GM12878 (cell line): ENCODE data around the gene ATF4. TPM values are rescaled to one million over a fixed set of nuclear protein-coding genes. Genes with fewer than 3 reads are reported as not detected.

Experiments
- ATAC-seq: fragments of 200-7000 bp; cut with Tn5 transposase; 3 replicates; pipeline ENCODE4 v1.9.1; 2020; ENCODE audit warnings: mild to moderate bottlenecking, moderate library complexity
- BruUV-seq: library from RNA; stranded (reverse); fragments of 400-500 nt; replicated peaks from 2 replicates; lab custom pipeline; 2021; lab: Mats Ljungman, UMichigan
- CTCF ChIA-PET: fragments of 300-600 bp; sonication (Branson Sonifier 250); formaldehyde crosslinking; extraction: SDS; loops from one replicate; lab custom pipeline; 2021; ENCODE audit warnings: inconsistent platforms; lab: Yijun Ruan, JAX
- POLR2A ChIA-PET: fragments of 350-600 bp; formaldehyde crosslinking; extraction: SDS; loops from one replicate; lab custom pipeline; 2021; ENCODE audit warnings: inconsistent platforms; lab: Charles Lee
- RAD21 ChIA-PET: fragments of 300-600 bp; sonication (Branson Sonifier 250); formaldehyde crosslinking; loops from one replicate; lab custom pipeline; 2023; ENCODE audit warnings: antibody characterized with exemption; ENCODE audit not compliant: unreplicated experiment; lab: Charles Lee
- SMC1A ChIA-PET: fragments of 300-600 bp; sonication (Branson Sonifier 250); formaldehyde crosslinking; loops from one replicate; lab custom pipeline; 2023; ENCODE audit not compliant: unreplicated experiment, uncharacterized antibody; lab: Charles Lee
- DNase-seq: peaks from one replicate; pipeline ENCODE4 v3.0.0-alpha.2; 2011; ENCODE audit warnings: low read depth, low spot score
- FAIRE-seq: peaks from 3 replicates; lab custom pipeline; 2011; peaks lifted over from hg19 to GRCh38; lab: Jason Lieb, UNC
- H2AFZ ChIP-seq: 2 replicates; pipeline ENCODE4 v1.6.0; 2011; ENCODE audit warnings: low read depth, low read length, control low read depth; ENCODE audit not compliant: control insufficient read depth
- H3K27ac ChIP-seq: 2 replicates; pipeline ENCODE4 v1.5.1; 2011; ENCODE audit warnings: control low read depth; ENCODE audit not compliant: control insufficient read depth, insufficient read depth
- H3K27me3 ChIP-seq, 2 experiments: replicated peaks in 1 of 2; 2 replicates each; pipeline versions ENCODE4 v1.6.0 to v1.6.1; 2011; ENCODE audit warnings: low read length in 1 of 2; ENCODE audit not compliant: control insufficient read depth in 2 of 2, insufficient read depth in 2 of 2
- H3K36me3 ChIP-seq, 2 experiments: 2 replicates each; pipeline ENCODE4 v1.5.1; 2011; ENCODE audit warnings: low read length in 1 of 2; ENCODE audit not compliant: control insufficient read depth in 2 of 2, insufficient read depth in 2 of 2
- H3K4me1 ChIP-seq: 2 replicates; pipeline ENCODE4 v1.6.1; 2011; ENCODE audit warnings: mild to moderate bottlenecking, low read length, moderate library complexity, mixed read lengths; ENCODE audit not compliant: control insufficient read depth, insufficient read depth
- H3K4me2 ChIP-seq: 2 replicates; pipeline ENCODE4 v1.6.0; 2011; ENCODE audit warnings: control low read depth; ENCODE audit not compliant: control insufficient read depth, insufficient read depth
- H3K4me3 ChIP-seq: fragments of 200-600 bp; sonication (generic); 2 replicates; pipeline ENCODE4 v1.5.1; 2016
- H3K79me2 ChIP-seq: 2 replicates; pipeline ENCODE4 v1.6.0; 2011; ENCODE audit warnings: low read length; ENCODE audit not compliant: control insufficient read depth, insufficient read depth
- H3K9ac ChIP-seq: 2 replicates; pipeline ENCODE4 v1.8.0; 2011; ENCODE audit warnings: low read length, control low read depth, mixed read lengths; ENCODE audit not compliant: control insufficient read depth, insufficient read depth
- H3K9me3 ChIP-seq: replicated peaks from 3 replicates; pipeline ENCODE4 v1.5.1; 2011; ENCODE audit warnings: mild to moderate bottlenecking, low read length; ENCODE audit not compliant: control insufficient read depth, insufficient read depth
- H4K20me1 ChIP-seq: 2 replicates; pipeline ENCODE4 v1.6.0; 2011; ENCODE audit not compliant: control insufficient read depth, insufficient read depth
- CREB1 ChIP-seq: IDR thresholded peaks from 2 replicates; pipeline ENCODE4 v1.6.1; 2012; ENCODE audit warnings: low read depth, mild to moderate bottlenecking, inconsistent platforms
- EED ChIP-seq: sonication (generic); IDR thresholded peaks from 2 replicates; pipeline ENCODE4 v1.6.1; 2016; ENCODE audit warnings: antibody characterized with exemption, low read depth
- EGR1 ChIP-seq, 2 experiments: IDR thresholded peaks; 1 replicate in 1 of 2; 2 replicates in 1 of 2; pipeline ENCODE4 v1.6.1; 2011 to 2012; ENCODE audit warnings: low read depth in 2 of 2, low read length in 2 of 2, borderline replicate concordance in 1 of 2, mild to moderate bottlenecking in 1 of 2, moderate library complexity in 1 of 2
- HDGF ChIP-seq: fragments of 450-650 bp; IDR thresholded peaks from 2 replicates; pipeline ENCODE4 v1.6.1; 2016; ENCODE audit warnings: antibody characterized with exemption
- IKZF1 ChIP-seq: fragments of 450-650 bp; conservative IDR thresholded peaks from 2 replicates; pipeline ENCODE4 v1.6.1; 2017; ENCODE audit warnings: antibody characterized with exemption, mild to moderate bottlenecking
- KAT2A ChIP-seq: conservative IDR thresholded peaks from 2 replicates; pipeline ENCODE4 v1.6.1; 2011; ENCODE audit warnings: low read depth, low read length; ENCODE audit not compliant: control insufficient read depth
- KDM1A ChIP-seq: fragments of 200-600 bp; sonication (generic); IDR thresholded peaks from 2 replicates; pipeline ENCODE4 v1.6.1; 2016; ENCODE audit warnings: borderline replicate concordance
- NR2C2 ChIP-seq: IDR thresholded peaks from 2 replicates; pipeline ENCODE4 v1.6.1; 2011; ENCODE audit warnings: borderline replicate concordance, low read depth; ENCODE audit not compliant: control insufficient read depth, insufficient read length
- RUNX3 ChIP-seq: IDR thresholded peaks from 2 replicates; pipeline ENCODE4 v1.6.1; 2012; ENCODE audit warnings: low read length, inconsistent platforms
- SIX5 ChIP-seq: IDR thresholded peaks from 2 replicates; pipeline ENCODE4 v1.6.1; 2011; ENCODE audit warnings: mild to moderate bottlenecking, low read depth, low read length, moderate library complexity; ENCODE audit not compliant: severe bottlenecking
- TARDBP ChIP-seq: IDR thresholded peaks from 2 replicates; pipeline ENCODE4 v1.6.1; 2016; ENCODE audit warnings: borderline replicate concordance
- TCF7 ChIP-seq: IDR thresholded peaks from 2 replicates; pipeline ENCODE4 v1.6.1; 2014; ENCODE audit warnings: antibody characterized with exemption, borderline replicate concordance
- ZBED1 ChIP-seq: IDR thresholded peaks from 2 replicates; pipeline ENCODE4 v1.6.1; 2016; ENCODE audit warnings: borderline replicate concordance
- ZNF384 ChIP-seq: IDR thresholded peaks from 2 replicates; pipeline ENCODE4 v1.6.1; 2012; ENCODE audit warnings: low read depth, mild to moderate bottlenecking, low read length, improper control_type of control experiment, borderline replicate concordance
- WGBS: methylation state at CpG from one replicate; pipeline ENCODE4 v1.1.6; 2016; ENCODE audit warnings: low lambda C conversion rate; ENCODE audit not compliant: insufficient replicate concordance, insufficient coverage; ENCODE audit errors: missing lambda C conversion rate; 5-methylcytosine and 5-hydroxymethylcytosine counted together
- in situ Hi-C: fragments of 300-500 bp; cut with MboI; formaldehyde crosslinking; loops from 9 replicates; pipeline ENCODE4 v1.14.3; 2018; ENCODE audit warnings: mixed read lengths
- intact Hi-C: fragments of 100-400 bp; cut with micrococcal nuclease; formaldehyde crosslinking; loops from one replicate; pipeline ENCODE4 v1.14.2; 2022; ENCODE audit not compliant: unreplicated experiment
- polyA plus RNA-seq, 11 experiments: library from polyadenylated mRNA; depleted of rRNA in 4 of 11; unstranded in 6 of 11; stranded (reverse) in 5 of 11; fragments of >200 nt; fragmentation: Nextera tagmentation in 4 of 11; fragmentation: Illumina TruSeq in 1 of 11; extraction: Ambion mirVana in 4 of 11; extraction: Trizol in 1 of 11; gene quantifications; 1 replicate in 1 of 11; 2 replicates in 10 of 11; pipeline versions ENCODE4 v1.2.1 to v1.2.3, GENCODE V29; 2011 to 2016; ENCODE audit warnings: inconsistent platforms in 2 of 11, missing spikeins in 2 of 11, low read depth in 1 of 11
- total RNA-seq, 4 experiments: library from RNA; depleted of rRNA in 3 of 4; stranded (reverse); fragments of >200 nt in 3 of 4; fragmentation: Illumina TruSeq in 1 of 4; extraction: Trizol in 1 of 4; gene quantifications; 2 replicates each; pipeline versions ENCODE4 v1.2.1 to v1.2.3, GENCODE V29; 2013 to 2021
- TF ChIP-seq, protein P1 (sequence below): fragments of 450-650 bp; IDR thresholded peaks from 2 replicates; pipeline ENCODE4 v1.6.1; 2017; ENCODE audit warnings: mild to moderate bottlenecking, low read depth, inconsistent platforms; ENCODE audit not compliant: poor library complexity, severe bottlenecking
- TF ChIP-seq, protein P2 (sequence below): fragments of 450-650 bp; IDR thresholded peaks from 2 replicates; pipeline ENCODE4 v1.6.1; 2018; ENCODE audit warnings: mild to moderate bottlenecking, low read depth, moderate library complexity; ENCODE audit not compliant: partially characterized antibody
- TF ChIP-seq, protein P3 (sequence below): fragments of 450-650 bp; IDR thresholded peaks from 2 replicates; pipeline ENCODE4 v1.6.1; 2016; ENCODE audit warnings: mild to moderate bottlenecking

The ATF4 gene
- total and polyA plus RNA-seq, 10 of the 15 experiments (the other 5 are each of a cell fraction or from before 2014, with no cell fraction given): 88.3 to 605 (median 320) TPM

DNA sequence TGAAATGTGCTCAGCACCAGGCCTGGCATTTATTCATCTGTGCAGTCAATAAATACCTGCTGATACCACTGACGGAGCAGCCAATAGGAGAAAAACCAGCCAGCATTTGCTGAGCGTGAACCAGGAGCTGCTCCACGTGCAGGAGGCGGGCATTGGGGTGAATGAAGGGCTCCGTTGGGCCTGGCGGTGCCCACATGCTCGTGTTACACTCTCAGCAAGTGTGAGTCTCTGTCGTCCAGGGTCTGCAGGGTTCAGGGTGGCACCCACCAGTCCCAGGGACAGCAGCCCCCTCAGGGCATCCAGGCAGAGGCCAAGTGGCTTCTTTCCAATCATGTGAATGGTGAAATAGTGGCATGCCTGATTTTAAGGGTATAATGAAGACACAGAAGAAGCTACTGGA is 16.3 kb downstream of the ATF4 start (continued):
- TF ChIP-seq, protein P1, sequence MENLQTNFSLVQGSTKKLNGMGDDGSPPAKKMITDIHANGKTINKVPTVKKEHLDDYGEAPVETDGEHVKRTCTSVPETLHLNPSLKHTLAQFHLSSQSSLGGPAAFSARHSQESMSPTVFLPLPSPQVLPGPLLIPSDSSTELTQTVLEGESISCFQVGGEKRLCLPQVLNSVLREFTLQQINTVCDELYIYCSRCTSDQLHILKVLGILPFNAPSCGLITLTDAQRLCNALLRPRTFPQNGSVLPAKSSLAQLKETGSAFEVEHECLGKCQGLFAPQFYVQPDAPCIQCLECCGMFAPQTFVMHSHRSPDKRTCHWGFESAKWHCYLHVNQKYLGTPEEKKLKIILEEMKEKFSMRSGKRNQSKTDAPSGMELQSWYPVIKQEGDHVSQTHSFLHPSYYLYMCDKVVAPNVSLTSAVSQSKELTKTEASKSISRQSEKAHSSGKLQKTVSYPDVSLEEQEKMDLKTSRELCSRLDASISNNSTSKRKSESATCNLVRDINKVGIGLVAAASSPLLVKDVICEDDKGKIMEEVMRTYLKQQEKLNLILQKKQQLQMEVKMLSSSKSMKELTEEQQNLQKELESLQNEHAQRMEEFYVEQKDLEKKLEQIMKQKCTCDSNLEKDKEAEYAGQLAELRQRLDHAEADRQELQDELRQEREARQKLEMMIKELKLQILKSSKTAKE: no peak
- TF ChIP-seq IKZF1 (no peak), TARDBP (no peak), SIX5 (no peak), TCF7 (no peak)

DNA sequence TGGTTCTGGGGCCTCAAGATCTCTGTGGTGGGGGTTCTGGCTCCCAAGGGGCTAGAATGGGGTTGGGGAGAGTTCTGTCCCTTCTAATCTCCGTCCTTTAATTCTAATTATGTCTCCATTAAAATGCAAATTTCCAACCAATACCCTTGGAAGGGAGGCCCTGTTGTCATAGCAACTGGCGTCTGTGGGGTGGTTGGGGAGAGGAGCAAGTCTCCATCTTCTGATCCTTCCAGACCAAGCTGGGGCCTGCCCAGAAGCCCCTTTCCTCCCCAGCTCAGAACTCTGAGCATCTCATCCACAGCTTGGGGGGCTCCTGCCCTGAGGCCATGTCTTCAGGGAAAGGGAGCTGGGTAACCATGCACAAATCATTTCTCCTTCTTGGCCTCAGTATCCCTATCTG is 17.6 kb downstream of the ATF4 start:
- CTCF ChIA-PET: interaction anchor here (0.9 to 14.5 kb wide), 5 partner anchors 485 to 810 kb away, joined by 3 to 157 read pairs (median 4); no protein-coding TSS in a partner anchor
- TF ChIP-seq NR2C2 (no peak), RUNX3 (no peak), EED (no peak), ZBED1 (no peak), HDGF (no peak), KAT2A (no peak), KDM1A (no peak), ZNF384 (no peak), CREB1 (no peak), EGR1 (IDR thresholded peaks at IDR 0.05; ENCODE audit: borderline replicate concordance in 1 of 2, low read depth in 2 of 2, low read length in 2 of 2) (no peak)
- TF ChIP-seq, protein P2, sequence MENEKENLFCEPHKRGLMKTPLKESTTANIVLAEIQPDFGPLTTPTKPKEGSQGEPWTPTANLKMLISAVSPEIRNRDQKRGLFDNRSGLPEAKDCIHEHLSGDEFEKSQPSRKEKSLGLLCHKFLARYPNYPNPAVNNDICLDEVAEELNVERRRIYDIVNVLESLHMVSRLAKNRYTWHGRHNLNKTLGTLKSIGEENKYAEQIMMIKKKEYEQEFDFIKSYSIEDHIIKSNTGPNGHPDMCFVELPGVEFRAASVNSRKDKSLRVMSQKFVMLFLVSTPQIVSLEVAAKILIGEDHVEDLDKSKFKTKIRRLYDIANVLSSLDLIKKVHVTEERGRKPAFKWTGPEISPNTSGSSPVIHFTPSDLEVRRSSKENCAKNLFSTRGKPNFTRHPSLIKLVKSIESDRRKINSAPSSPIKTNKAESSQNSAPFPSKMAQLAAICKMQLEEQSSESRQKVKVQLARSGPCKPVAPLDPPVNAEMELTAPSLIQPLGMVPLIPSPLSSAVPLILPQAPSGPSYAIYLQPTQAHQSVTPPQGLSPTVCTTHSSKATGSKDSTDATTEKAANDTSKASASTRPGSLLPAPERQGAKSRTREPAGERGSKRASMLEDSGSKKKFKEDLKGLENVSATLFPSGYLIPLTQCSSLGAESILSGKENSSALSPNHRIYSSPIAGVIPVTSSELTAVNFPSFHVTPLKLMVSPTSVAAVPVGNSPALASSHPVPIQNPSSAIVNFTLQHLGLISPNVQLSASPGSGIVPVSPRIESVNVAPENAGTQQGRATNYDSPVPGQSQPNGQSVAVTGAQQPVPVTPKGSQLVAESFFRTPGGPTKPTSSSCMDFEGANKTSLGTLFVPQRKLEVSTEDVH: no peak
- TF ChIP-seq, protein P3, sequence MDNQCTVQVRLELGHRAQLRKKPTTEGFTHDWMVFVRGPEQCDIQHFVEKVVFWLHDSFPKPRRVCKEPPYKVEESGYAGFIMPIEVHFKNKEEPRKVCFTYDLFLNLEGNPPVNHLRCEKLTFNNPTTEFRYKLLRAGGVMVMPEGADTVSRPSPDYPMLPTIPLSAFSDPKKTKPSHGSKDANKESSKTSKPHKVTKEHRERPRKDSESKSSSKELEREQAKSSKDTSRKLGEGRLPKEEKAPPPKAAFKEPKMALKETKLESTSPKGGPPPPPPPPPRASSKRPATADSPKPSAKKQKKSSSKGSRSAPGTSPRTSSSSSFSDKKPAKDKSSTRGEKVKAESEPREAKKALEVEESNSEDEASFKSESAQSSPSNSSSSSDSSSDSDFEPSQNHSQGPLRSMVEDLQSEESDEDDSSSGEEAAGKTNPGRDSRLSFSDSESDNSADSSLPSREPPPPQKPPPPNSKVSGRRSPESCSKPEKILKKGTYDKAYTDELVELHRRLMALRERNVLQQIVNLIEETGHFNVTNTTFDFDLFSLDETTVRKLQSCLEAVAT: no peak
- RAD21 ChIA-PET: interaction anchor here (1.6 kb wide), 1 partner anchor 487 kb away, joined by 10 read pairs; no protein-coding TSS in a partner anchor
- ATAC-seq: no peak
- Histone ChIP-seq H3K4me3 (no peak overlapping the region), H3K4me1 (no peaks in the 10 kb centered on the region), H3K4me2 (no peak overlapping the region), H3K79me2 (no peaks in the 10 kb centered on the region), H2AFZ (no peak overlapping the region), H3K9me3 (no peaks in the 10 kb centered on the region), H4K20me1 (no peaks in the 10 kb centered on the region), H3K9ac (no peak overlapping the region), H3K27me3 (no peaks in the 10 kb centered on the region), H3K27ac (no peak overlapping the region), H3K36me3 (no peaks in the 10 kb centered on the region)
- FAIRE-seq: no peak
- BruUV-seq: no TSS peak
- no peak for DNase-seq
- POLR2A ChIA-PET: no interaction called here
- WGBS: 22% methylated on average over 2 of the region's 2 CpGs
- intact Hi-C loops: loop anchor here (5.0 kb wide), 1 partner anchor 484 kb away; no protein-coding TSS in a partner anchor
- SMC1A ChIA-PET: interaction anchor here (0.8 to 1.6 kb wide), 4 partner anchors 12 to 498 kb away, joined by 3 to 17 read pairs (median 6); no protein-coding TSS in a partner anchor
- in situ Hi-C loops: loop anchor here (5.0 kb wide), 1 partner anchor 809 kb away; the partner anchor contains the start of gene ADSL
